HCT116 (cell line): Measurements from ENCODE around the gene RPS6KC1. TPM values are rescaled to one million over a fixed set of nuclear protein-coding genes. Genes with fewer than 3 reads are reported as not detected.

ENCODE experiments used
- ATAC-seq: fragments of 200-7000 bp; cut with Tn5 transposase; 2 replicates; pipeline ENCODE4 v1.9.1; 2020; ENCODE audit warnings: mild to moderate bottlenecking, moderate library complexity
- BruUV-seq: library from RNA; stranded (reverse); fragments of 400-500 nt; replicated peaks from 2 replicates; lab custom pipeline; 2021; lab: Mats Ljungman, UMichigan
- CTCF ChIA-PET: fragments of 300-600 bp; sonication (Branson Sonifier 250); formaldehyde crosslinking; loops from one replicate; lab custom pipeline; 2021; ENCODE audit warnings: antibody characterized with exemption; lab: Charles Lee
- POLR2A ChIA-PET: fragments of 300-600, 350-600 bp; sonication (Branson Sonifier 250); formaldehyde crosslinking; loops from one replicate; lab custom pipeline; 2021; ENCODE audit warnings: antibody characterized with exemption; lab: Charles Lee
- RAD21 ChIA-PET, 2 experiments: fragments of 300-600 bp; sonication (Branson Sonifier 250); formaldehyde crosslinking; loops; one replicate each; lab custom pipeline; 2023; ENCODE audit warnings: low total read pairs in 2 of 2; ENCODE audit not compliant: uncharacterized antibody in 2 of 2, unreplicated experiment in 2 of 2, low non-redundant PET in 1 of 2; lab: Charles Lee
- DNase-seq: peaks from one replicate; pipeline ENCODE4 v3.0.0-alpha.2; 2010; ENCODE audit warnings: low read depth, low spot score
- H2AFZ ChIP-seq: fragments of 200-600 bp; shearing (Covaris generic), sonication (generic); 2 replicates; pipeline ENCODE4 v1.6.1; 2017; ENCODE audit warnings: low read depth, mixed run types, mixed read lengths, antibody characterized with exemption, low read length; ENCODE audit not compliant: poor library complexity, severe bottlenecking
- H3K27ac ChIP-seq: 2 replicates; pipeline ENCODE4 v1.5.1; 2012; ENCODE audit warnings: low read depth, low read length
- H3K27me3 ChIP-seq: fragments of 200-600 bp; sonication (generic); 2 replicates; pipeline ENCODE4 v1.6.1; 2016; ENCODE audit warnings: mixed run types, low read length, mixed read lengths; ENCODE audit not compliant: insufficient read depth
- H3K36me3 ChIP-seq, 2 experiments: fragments of 200-500 bp in 1 of 2; fragments of 200-600 bp in 1 of 2; sonication (Bioruptor generic) in 1 of 2; sonication (generic) in 1 of 2; 2 replicates each; pipeline versions ENCODE4 v1.5.1 to v1.6.1; 2014 to 2016; ENCODE audit warnings: low read length in 2 of 2, inconsistent platforms in 1 of 2, mixed read lengths in 1 of 2, mixed run types in 1 of 2; ENCODE audit not compliant: insufficient read depth in 2 of 2, control insufficient read depth in 1 of 2
- H3K4me1 ChIP-seq, 2 experiments: fragments of 200-600 bp in 1 of 2; sonication (generic) in 1 of 2; 2 replicates each; pipeline versions ENCODE4 v1.5.1 to v1.6.1; 2012 to 2017; ENCODE audit warnings: low read length in 2 of 2, inconsistent platforms in 1 of 2, mild to moderate bottlenecking in 1 of 2, mixed read lengths in 1 of 2, mixed run types in 1 of 2, moderate library complexity in 1 of 2; ENCODE audit not compliant: insufficient read depth in 2 of 2, control insufficient read depth in 1 of 2
- H3K4me2 ChIP-seq: fragments of 200-600 bp; sonication (generic); 2 replicates; pipeline ENCODE4 v1.6.1; 2017; ENCODE audit warnings: mixed run types, low read length, mixed read lengths
- H3K4me3 ChIP-seq, 2 experiments: fragments of 200-600 bp in 1 of 2; sonication (generic) in 1 of 2; replicated peaks in 1 of 2; 2 replicates each; pipeline ENCODE4 v1.5.1; 2011 to 2016; ENCODE audit warnings: low read length in 2 of 2, control low read depth in 1 of 2, low read depth in 1 of 2, mild to moderate bottlenecking in 1 of 2, mixed read lengths in 1 of 2, mixed run types in 1 of 2
- H3K79me2 ChIP-seq: fragments of 200-600 bp; sonication (generic); 2 replicates; pipeline ENCODE4 v1.6.1; 2017; ENCODE audit warnings: mild to moderate bottlenecking, mixed run types, low read length, moderate library complexity, mixed read lengths; ENCODE audit not compliant: insufficient read depth
- H3K9ac ChIP-seq: fragments of 200-600 bp; sonication (generic); 2 replicates; pipeline ENCODE4 v1.6.1; 2016; ENCODE audit warnings: low read length, mixed read lengths
- H3K9me2 ChIP-seq: fragments of 200-600 bp; sonication (generic), shearing (Covaris generic); 2 replicates; pipeline ENCODE4 v1.6.1; 2017; ENCODE audit warnings: mixed run types, mild to moderate bottlenecking, moderate library complexity; ENCODE audit not compliant: insufficient read depth
- H3K9me3 ChIP-seq, 2 experiments: fragments of 200-500 bp in 1 of 2; fragments of 200-600 bp in 1 of 2; sonication (Bioruptor generic) in 1 of 2; sonication (generic) in 1 of 2; 2 replicates each; pipeline ENCODE4 v1.6.1; 2014 to 2017; ENCODE audit warnings: low read length in 2 of 2, mixed read lengths in 2 of 2, inconsistent platforms in 1 of 2, low read depth in 1 of 2, mild to moderate bottlenecking in 1 of 2, mixed run types in 1 of 2, moderate library complexity in 1 of 2; ENCODE audit not compliant: control insufficient read depth in 1 of 2, insufficient read depth in 1 of 2
- H4K20me1 ChIP-seq: fragments of 200-600 bp; sonication (generic), shearing (Covaris generic); 2 replicates; pipeline ENCODE4 v1.6.1; 2017; ENCODE audit warnings: mixed run types, mild to moderate bottlenecking, moderate library complexity; ENCODE audit not compliant: insufficient read depth
- ATF3 ChIP-seq: IDR thresholded peaks from 2 replicates; pipeline ENCODE4 v1.6.1; 2012
- CEBPB ChIP-seq: IDR thresholded peaks from 2 replicates; pipeline ENCODE4 v1.6.1; 2012; ENCODE audit warnings: low read depth
- CTCF ChIP-seq, 3 experiments: fragments of 200-600 bp in 1 of 3; sonication (generic) in 1 of 3; IDR thresholded peaks in 2 of 3; conservative IDR thresholded peaks in 1 of 3; 2 replicates each; pipeline ENCODE4 v1.5.1; 2012 to 2017; ENCODE audit warnings: low read depth in 2 of 3, low read length in 2 of 3, antibody characterized with exemption in 1 of 3, borderline replicate concordance in 1 of 3, control low read depth in 1 of 3, mild to moderate bottlenecking in 1 of 3, mixed read lengths in 1 of 3, mixed run types in 1 of 3, moderate library complexity in 1 of 3; ENCODE audit not compliant: insufficient read depth in 1 of 3
- EGR1 ChIP-seq: IDR thresholded peaks from 2 replicates; pipeline ENCODE4 v1.6.1; 2012; ENCODE audit warnings: low read depth
- ELF1 ChIP-seq: IDR thresholded peaks from 2 replicates; pipeline ENCODE4 v1.6.1; 2012; ENCODE audit warnings: low read depth, borderline replicate concordance
- EZH2 ChIP-seq: fragments of 200-600 bp; sonication (generic); IDR thresholded peaks from 2 replicates; pipeline ENCODE4 v1.6.1; 2017; ENCODE audit warnings: antibody characterized with exemption, mixed run types
- EZH2phosphoT487 ChIP-seq: fragments of 200-600 bp; IDR thresholded peaks from 2 replicates; pipeline ENCODE4 v1.6.1; 2018; ENCODE audit warnings: antibody characterized with exemption, borderline replicate concordance
- MAX ChIP-seq: IDR thresholded peaks from 2 replicates; pipeline ENCODE4 v1.6.1; 2012
- POLR2A ChIP-seq: IDR thresholded peaks from 2 replicates; pipeline ENCODE4 v1.7.0; 2011; ENCODE audit warnings: borderline replicate concordance; ENCODE audit not compliant: insufficient read depth, insufficient read length; ENCODE audit errors: extremely low read depth
- RAD21 ChIP-seq: IDR thresholded peaks from 2 replicates; pipeline ENCODE4 v1.6.1; 2012; ENCODE audit warnings: low read depth, mild to moderate bottlenecking
- REST ChIP-seq: IDR thresholded peaks from 2 replicates; pipeline ENCODE4 v1.6.1; 2012; ENCODE audit warnings: low read depth
- SIN3A ChIP-seq: IDR thresholded peaks from 2 replicates; pipeline ENCODE4 v1.6.1; 2012; ENCODE audit warnings: low read depth
- SP1 ChIP-seq: IDR thresholded peaks from 2 replicates; pipeline ENCODE4 v1.6.1; 2012; ENCODE audit warnings: low read depth
- SRF ChIP-seq: IDR thresholded peaks from 2 replicates; pipeline ENCODE4 v1.6.1; 2012; ENCODE audit warnings: low read depth
- TCF7L2 ChIP-seq: IDR thresholded peaks from 2 replicates; pipeline ENCODE4 v1.7.0; 2011; ENCODE audit warnings: borderline replicate concordance, inconsistent platforms; ENCODE audit not compliant: insufficient read depth, insufficient read length; ENCODE audit errors: extremely low read depth
- ZFX ChIP-seq: fragments of 450-650 bp; IDR thresholded peaks from 2 replicates; pipeline ENCODE4 v1.6.1; 2017
- ZNF274 ChIP-seq: fragments of 200-500 bp; sonication (Bioruptor generic); IDR thresholded peaks from 2 replicates; pipeline ENCODE4 v1.6.1; 2014; ENCODE audit warnings: mild to moderate bottlenecking, low read depth, low read length, inconsistent platforms
- intact Hi-C: fragments of 100-400 bp; cut with micrococcal nuclease; formaldehyde crosslinking; loops from 2 replicates; pipeline ENCODE4 v1.10.0; 2022
- total RNA-seq: library from RNA; stranded (reverse); gene quantifications from one replicate; pipeline ENCODE4 v1.2.1, GENCODE V29; 2021; ENCODE audit not compliant: unreplicated experiment

RPS6KC1 gene
- total RNA-seq, 1 experiment from 2014 or later, result 15.9 TPM

- H3K79me2 ChIP-seq, result no peaks in the 10 kb centered on the region
- no peak overlapping the region for H3K9ac ChIP-seq
- H2AFZ ChIP-seq, result no peak overlapping the region
- H4K20me1 ChIP-seq, result no peaks in the 10 kb centered on the region
- H3K27ac ChIP-seq, result no peak overlapping the region
- CTCF ChIA-PET, result no interaction called here
- intact Hi-C loops, result no loop called here
- POLR2A ChIA-PET, result no interaction called here
- no peaks in the 10 kb centered on the region for H3K4me1 ChIP-seq
- BruUV-seq, result no TSS peak
- no peaks in the 10 kb centered on the region for H3K36me3 ChIP-seq
- DNase-seq (no peak), ATAC-seq (no peak)
- no peaks in the 10 kb centered on the region for H3K9me2 ChIP-seq
- H3K9me3 ChIP-seq, result no peaks in the 10 kb centered on the region
- H3K4me2 ChIP-seq, result no peak overlapping the region
- no peak overlapping the region for H3K4me3 ChIP-seq
- H3K27me3 ChIP-seq, result no peaks in the 10 kb centered on the region
- RAD21 ChIA-PET, result no interaction called here
- TF ChIP-seq CEBPB (no peak), TCF7L2 (no peak), ZNF274 (no peak), REST (no peak), EGR1 (no peak), MAX (no peak), SIN3A (no peak), ATF3 (no peak), EZH2phosphoT487 (no peak), ZFX (no peak), CTCF (IDR thresholded peaks at IDR 0.05 in 2 of 3, conservative IDR thresholded peaks at IDR 0.05 in 1 of 3; ENCODE audit: borderline replicate concordance in 1 of 3, insufficient read depth in 1 of 3, low read depth in 2 of 3, low read length in 2 of 3) (no peak), ELF1 (no peak), RAD21 (no peak), EZH2 (no peak), POLR2A (no peak), SRF (no peak), SP1 (no peak)
Observed at GRCh38 chr1:213103377-213104306, 52.6 kb downstream of the RPS6KC1 start.
